ENCODE data around the gene DCUN1D2.

DCUN1D2 gene

GRCh38 chr13:113518076-113518803, 27.7 kb upstream of the DCUN1D2 start:
- DNase-seq, result no peak

- no peak for DNase-seq
Observed at GRCh38 chr13:113514847-113515246, 24.3 kb upstream of the DCUN1D2 start.

GRCh38 chr13:113513761-113514160, 23.2 kb upstream of the DCUN1D2 start:
- no peak for DNase-seq

- no peak for DNase-seq
Observed at GRCh38 chr13:113511361-113511760, 20.9 kb upstream of the DCUN1D2 start.

GRCh38 chr13:113510871-113511270, 20.4 kb upstream of the DCUN1D2 start:
- DNase-seq, result no peak

GRCh38 chr13:113509989-113510388, 19.5 kb upstream of the DCUN1D2 start:
- DNase-seq, result no peak

GRCh38 chr13:113508521-113509254, 18.2 kb upstream of the DCUN1D2 start:
- no peak for DNase-seq

GRCh38 chr13:113507505-113508345, 17.2 kb upstream of the DCUN1D2 start:
- DNase-seq, result no peak

GRCh38 chr13:113506871-113507388, 16.4 kb upstream of the DCUN1D2 start:
- DNase-seq, result no peak

GRCh38 chr13:113506025-113506685, 15.6 kb upstream of the DCUN1D2 start:
- no peak for DNase-seq

GRCh38 chr13:113502686-113503085, 12.2 kb upstream of the DCUN1D2 start:
- DNase-seq, result no peak

- DNase-seq, result no peak
Observed at GRCh38 chr13:113500530-113501265, 10.2 kb upstream of the DCUN1D2 start.

- no peak for DNase-seq
Observed at GRCh38 chr13:113499936-113500335, 9.4 kb upstream of the DCUN1D2 start.

GRCh38 chr13:113498905-113499304, 8.4 kb upstream of the DCUN1D2 start:
- no peak for DNase-seq

GRCh38 chr13:113497217-113497616, 6.7 kb upstream of the DCUN1D2 start:
- no peak for DNase-seq

- no peak for DNase-seq
Observed at GRCh38 chr13:113495494-113496210, 5.1 kb upstream of the DCUN1D2 start.

GRCh38 chr13:113493315-113493951, 2.9 kb upstream of the DCUN1D2 start:
- no peak for DNase-seq

GRCh38 chr13:113491982-113492381, 1.5 kb upstream of the DCUN1D2 start:
- DNase-seq, result no peak

GRCh38 chr13:113491418-113491883, 940 bp upstream of the DCUN1D2 start:
- DNase-seq, result no peak

All from NCI-H2081 treated with DMSO at 0.1 percent for 48 hours (cell line).